ENCODE data around the gene TAX1BP3.

The TAX1BP3 gene

DNA sequence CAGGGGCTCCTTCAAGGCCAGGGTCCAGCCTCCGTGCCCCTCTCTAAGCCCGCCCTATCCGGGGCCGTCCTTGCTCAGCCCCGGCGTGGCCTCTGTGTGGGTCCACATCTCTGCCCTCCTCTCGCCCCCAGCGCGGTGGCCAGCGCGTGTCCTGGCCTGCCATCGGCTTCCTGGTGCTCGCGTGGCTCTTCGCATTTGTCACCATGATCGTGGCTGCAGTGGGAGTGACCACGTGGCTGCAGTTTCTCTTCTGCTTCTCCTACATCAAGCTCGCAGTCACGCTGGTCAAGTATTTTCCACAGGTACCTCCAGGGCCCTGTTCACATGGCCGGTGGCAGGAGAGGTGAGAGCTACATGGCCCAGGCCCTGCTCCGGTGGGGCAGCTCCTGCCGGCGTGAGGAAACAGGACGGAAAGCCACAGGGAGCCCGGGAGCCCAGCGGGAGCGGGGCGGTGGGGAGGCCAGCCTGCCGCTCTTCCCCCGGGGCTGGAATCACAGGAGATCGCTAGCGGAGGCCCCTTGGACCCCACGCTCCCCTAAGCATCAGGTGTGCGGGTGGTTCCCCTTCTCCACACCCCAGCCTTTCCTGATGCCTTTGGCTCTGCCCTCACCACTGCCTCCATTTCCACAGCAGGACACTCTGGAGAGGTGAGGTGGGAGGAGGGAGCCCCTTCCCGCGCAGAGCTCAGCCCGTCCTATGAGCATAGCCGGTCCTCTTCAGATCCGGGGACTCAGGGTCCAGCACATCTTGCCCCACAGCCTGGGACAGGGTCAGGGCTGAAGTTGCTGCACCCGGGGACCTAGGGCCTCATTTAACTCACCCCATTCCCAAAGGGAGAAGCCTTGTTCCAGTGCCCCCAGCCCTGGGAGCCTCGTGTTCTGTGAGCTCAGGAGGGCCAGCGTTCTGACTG is 10.2 kb downstream of the TAX1BP3 start:
- FAIRE-seq = no peak

DNA sequence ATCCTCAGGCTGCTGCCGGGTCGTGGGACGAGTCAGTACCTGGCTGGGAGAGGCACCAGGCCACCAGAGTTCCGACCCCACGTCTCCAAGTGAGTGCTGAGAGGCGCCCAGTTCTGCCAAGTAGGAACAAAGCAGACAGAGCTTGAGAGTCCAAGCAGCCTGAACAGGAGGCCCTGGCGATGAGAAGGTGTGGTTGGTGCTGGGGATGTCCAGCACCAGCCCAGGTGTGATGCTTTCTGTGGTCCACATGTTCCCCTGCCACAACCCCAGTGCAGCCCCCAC is 10.8 kb downstream of the TAX1BP3 start:
- FAIRE-seq = no peak

DNA sequence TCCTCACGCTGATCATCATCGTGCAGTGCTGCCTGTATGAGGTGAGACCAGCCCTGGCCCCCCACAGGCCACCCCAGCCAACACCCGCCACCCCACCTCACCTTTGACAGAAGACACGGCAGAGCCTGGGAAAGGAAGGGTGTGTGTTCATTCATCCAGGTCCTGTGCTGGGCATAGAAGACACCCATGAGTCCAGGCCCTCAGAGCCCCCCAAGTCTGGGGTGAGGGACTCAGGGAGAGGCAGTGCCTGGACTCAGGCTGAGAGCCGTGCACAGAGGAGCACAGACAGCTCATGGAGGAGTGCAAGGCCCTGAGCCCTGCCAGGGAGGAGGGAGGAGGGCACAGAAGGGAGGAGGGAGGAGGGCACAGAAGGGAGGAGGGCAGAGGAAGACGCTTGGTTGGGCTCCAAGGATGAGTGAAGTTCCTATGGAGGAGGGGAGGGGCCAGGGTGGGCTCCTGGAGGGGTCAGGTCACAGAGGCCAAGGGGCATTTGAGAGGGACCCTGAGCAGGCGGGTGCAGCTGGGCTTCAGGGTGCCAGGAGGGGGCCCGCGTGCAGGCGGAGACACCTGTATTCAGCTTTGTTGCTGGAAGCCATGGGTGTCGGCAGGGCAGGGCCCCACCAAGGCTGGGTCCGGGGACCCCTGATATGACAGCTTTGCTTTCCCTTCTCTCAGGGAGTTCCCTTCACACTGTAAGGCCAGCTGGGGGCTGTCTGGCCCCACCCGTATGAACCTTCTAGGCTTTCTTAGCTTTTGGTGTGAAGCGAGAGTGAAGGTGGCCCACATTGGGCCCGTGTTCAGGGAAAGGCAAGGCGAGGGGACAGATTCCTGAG is 11.4 kb downstream of the TAX1BP3 start:
- FAIRE-seq = no peak

DNA sequence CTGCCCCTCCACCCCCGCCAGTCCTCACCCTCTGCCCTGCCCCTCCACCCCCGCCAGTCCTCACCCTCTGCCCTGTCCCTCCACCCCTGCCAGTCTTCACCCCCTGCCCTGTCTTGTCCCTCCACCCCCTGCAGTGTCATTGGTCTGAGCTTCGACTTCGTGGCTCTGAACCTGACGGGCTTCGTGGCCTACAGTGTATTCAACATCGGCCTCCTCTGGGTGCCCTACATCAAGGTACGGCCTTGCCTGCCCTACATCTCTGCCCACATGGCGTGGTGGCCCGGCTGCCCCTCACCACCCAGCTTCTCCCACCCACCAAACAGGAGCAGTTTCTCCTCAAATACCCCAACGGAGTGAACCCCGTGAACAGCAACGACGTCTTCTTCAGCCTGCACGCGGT is 12.0 kb downstream of the TAX1BP3 start:
- FAIRE-seq = no peak

DNA sequence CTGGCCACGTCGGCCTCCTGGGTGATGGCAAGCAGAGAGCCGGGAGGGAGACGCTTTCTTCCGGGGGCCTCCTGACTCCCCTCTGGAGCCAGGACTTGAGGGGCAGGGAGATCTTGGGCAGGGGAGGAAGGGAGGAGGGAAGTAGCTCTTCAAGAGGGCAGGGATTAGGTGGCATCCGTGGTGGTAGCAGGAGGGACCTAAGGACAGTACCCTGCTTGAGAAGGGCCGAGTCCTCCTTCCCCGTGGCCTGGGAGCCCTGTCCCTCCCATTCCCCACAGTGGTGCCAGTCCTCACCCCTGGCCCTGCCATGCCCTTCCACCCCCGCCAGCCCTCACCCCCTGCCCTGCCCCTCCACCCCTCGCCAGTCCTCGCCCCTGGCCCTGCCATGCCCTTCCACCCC is 12.6 kb downstream of the TAX1BP3 start:
- FAIRE-seq = no peak

DNA sequence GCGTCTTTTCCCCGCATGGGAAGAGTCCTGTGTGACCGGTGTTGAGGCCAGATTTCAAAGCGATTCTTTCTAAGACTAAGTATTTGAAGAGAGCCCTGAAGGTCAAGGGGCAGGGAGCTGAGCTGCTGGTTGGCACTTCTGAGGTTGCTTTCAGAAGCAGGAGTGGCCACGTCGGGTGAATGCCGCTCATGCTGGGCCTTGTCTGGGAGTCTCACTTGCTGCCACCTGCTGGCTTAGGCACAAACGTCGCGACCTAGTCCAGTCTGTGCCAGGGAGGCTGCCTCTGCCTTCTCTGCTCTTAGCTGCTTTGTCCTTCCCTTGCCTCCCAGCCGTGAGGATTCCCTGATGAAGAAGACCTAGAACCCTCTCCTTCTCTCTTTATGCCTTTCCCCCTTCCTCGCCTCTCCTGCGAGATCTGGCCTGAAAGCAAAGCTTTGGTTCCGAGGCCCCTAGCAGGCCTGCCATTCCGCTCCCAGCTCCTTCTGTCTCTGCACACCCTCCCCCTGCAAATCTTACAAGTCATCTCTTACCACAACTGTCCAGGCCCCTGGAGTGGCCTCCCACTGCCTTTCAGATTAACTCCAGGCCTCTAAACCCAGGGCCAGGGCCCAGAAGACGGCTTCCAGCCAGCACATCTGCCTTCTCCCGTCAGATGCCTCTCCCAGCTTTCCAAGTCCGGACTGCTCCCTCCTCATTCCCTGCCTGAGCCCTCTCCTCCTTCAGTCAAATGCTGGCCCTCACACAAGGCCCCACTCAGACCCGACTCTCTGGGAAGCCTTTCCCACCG is 20.4 kb downstream of the TAX1BP3 start:
- FAIRE-seq = no peak

DNA sequence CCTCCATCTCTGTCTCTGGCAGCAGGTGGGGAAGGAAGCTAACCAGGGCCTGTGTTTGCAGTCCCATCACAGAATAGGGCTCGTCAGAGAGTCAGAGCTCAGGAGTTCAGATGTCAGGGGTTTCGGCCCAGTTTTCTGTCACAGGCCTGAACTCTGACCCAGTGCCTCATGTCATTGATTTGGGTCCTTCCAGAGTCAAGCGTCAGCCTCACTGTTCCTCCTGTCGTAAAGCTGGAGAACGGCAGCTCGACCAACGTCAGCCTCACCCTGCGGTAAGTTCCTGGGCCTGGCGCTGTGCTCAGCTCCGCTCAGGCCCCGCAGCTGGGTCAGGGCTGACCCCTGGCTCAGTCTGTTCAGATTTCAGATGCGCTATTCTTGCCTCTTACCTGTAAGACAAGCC is 21.1 kb downstream of the TAX1BP3 start:
- FAIRE-seq = no peak

DNA sequence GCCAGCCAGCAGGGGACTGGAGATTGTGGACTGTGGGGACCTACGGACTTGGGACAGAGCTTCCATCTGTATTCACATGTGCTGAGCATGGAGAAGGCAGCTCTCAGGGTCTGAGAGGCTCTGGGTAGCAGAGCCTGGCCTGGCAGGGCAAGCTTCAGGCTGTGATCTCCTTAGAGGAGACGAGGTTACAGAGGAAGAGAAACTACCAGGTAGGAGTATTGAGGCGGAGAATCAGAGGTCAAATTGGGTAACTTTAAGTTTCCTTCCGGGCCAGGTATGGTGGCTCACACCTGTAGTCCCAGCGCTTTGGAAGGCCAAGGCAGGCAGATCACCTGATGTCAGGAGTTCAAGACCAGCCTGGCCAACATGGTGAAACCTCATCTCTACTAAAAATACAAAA is 23.1 kb downstream of the TAX1BP3 start:
- FAIRE-seq = no peak

DNA sequence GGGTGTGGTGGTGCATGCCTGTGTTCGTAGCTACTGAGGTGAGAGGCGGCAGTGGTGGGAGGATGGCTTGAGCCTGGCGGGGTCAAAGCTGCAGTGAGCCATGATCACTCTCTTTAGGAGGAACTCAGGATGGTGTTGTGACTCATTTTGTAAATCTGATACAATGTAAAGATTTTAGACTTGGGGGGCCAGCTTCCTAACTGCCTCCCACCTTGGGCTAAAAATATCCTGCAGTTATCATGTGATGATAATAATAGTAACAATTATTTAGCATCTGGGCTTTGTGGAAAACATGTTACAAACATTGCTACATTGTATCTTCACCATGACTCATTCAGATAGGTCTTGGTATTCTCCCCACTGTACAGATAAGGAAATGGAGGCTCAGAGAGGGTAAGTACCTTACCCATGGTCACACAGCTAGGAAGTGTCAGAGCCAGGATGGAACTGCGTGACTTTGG is 24.5 kb downstream of the TAX1BP3 start:
- FAIRE-seq = no peak

DNA sequence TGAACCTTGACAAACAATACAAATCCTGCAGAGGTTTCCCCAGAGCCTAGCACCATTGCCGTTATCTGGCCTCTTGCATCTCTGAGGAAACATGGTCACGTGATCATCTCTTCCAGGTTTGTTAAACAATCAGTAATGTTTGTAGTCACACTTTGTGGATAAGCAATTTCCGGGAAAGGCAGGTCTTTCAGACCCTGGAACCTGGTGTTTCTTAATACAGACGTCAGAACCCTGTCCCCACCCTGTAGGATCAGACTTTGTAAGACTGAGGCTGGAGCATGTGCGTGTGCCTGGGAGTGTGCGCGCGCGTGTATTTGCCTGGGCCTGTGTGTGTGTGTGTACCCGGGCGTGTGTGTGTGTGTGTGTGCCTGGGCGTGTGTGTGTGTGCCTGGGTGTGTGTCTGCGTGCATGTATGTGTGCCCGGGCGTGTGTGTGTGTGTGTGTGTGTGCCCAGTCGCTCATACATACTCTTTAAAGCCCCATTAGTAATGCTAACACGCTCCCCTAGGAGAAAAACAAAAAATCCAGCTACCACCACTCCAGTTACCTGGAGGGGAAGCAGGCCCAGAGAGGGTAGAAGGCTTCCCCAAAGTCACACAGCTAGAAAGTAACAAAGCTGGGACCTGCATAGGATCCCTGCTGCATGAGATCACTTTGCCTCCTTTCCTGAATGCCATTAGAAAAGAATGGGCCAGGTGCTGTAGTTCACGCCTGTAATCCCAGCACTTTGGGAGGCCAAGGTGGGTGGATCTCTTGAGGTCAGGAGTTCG is 26.5 kb downstream of the TAX1BP3 start:
- no peak for FAIRE-seq

DNA sequence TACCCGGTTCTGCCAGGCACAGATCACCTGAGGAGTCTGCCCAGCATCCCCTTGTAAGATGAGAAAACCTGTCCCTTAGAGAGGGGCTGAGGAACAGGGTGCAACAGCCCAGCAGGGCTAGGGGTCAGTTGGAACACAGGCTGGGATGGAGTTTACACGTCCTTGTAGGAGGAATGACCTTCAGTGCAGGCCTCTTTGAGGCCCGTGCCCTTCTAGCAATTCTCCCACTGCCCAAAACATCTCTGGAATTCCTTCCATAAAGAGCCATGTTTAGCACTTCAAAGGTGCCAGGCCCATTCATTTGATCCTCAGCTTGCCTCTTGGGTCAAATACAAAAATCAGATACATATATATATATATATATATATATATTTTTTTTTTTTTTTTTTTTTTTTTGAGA is 27.4 kb downstream of the TAX1BP3 start:
- FAIRE-seq = no peak

DNA sequence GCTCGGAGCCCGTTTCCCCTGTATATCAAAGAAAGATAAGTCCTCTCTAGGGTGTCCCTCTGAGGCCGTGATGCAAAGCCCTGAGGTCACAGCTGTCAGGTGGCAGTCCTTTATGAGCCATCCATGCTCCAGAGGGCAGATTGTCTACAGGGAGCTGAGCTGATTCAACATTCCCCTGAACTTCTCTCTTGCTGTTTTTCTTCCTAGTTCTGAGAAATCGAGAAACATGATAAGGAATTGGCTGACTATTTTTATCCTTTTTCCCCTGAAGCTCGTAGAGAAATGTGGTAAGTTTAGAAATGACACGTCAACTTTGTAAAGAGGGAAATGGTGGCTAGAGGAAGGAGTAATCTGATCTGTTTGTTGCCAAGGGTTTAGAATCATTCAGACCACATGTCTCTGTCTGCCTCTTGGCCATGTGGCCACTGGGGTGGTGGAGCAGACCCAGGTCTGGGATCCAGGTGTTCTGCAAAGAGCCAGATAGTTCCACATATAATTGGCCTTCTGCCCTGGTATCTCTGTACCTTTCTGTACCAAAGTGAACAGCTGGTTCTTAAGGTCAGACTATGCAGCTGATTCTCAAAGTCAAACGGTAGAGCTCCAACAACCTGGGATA is 28.3 kb downstream of the TAX1BP3 start:
- FAIRE-seq = no peak

DNA sequence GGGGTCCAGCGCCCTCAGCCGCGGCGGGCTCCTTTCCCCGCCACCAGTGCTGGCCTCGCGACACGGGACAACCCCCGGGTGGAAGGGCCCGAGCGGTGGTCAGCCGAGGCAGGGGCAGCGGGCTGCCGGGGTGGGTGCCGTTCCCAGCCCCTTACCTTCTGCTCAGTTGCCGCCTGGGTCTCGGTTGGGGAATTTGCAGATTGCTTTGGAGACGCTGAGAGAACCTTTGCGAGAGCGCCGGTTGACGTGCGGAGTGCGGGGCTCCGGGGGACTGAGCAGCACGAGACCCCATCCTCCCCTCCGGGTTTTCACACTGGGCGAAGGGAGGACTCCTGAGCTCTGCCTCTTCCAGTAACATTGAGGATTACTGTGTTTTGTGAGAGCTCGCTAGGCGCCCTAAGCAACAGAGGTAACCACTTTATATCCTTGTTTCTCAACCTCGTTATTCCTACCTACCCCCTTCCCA is 31.4 kb downstream of the TAX1BP3 start:
- FAIRE-seq = no peak

DNA sequence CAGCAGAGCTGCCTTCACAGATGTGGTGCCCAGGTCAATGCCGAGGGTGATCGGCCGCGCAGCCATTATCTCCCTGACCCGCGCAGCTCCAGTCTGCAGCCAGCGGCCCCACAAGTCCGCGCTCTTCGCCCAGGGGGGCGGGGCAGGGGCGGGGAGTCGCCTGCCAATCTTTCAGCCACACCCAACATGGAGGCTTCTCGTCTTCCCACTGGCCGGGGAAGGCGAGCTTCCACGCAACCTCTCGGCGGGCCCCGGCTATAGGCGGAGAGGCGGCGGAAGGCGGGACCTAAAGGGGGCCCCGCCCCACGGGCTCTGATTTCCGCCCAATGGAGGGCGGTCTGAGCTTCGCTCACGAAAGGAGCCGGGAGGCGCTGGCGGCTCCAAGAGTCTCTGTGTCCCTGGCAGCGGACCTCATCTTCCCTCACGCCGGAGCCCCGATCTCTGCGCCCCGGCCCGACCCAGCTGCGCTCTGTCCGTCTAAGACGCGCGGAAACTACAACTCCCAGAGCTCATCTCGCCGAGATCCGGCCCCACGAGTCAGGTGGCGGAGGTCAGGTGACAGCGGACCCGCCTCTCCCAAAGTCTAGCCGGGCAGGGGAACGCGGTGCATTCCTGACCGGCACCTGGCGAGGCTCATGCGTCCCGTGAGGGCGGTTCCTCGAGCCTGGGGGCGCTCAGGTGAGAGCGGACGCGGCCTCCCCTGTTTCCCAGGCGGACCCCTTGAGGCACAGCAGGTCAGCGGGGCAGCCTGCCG is 32.0 kb downstream of the TAX1BP3 start, which contains the start of the genes CTNS and SHPK:
TSS of gene CTNS (plus strand) at position 607 of the 754 bp plus-strand sequence. CDS start 3,447 bp downstream, outside the sequence.
TSS of gene SHPK (minus strand) at position 97 of the 754 bp plus-strand sequence. CDS start at position 66, 31 bp downstream.
- peak; percentile 97 for FAIRE-seq

DNA sequence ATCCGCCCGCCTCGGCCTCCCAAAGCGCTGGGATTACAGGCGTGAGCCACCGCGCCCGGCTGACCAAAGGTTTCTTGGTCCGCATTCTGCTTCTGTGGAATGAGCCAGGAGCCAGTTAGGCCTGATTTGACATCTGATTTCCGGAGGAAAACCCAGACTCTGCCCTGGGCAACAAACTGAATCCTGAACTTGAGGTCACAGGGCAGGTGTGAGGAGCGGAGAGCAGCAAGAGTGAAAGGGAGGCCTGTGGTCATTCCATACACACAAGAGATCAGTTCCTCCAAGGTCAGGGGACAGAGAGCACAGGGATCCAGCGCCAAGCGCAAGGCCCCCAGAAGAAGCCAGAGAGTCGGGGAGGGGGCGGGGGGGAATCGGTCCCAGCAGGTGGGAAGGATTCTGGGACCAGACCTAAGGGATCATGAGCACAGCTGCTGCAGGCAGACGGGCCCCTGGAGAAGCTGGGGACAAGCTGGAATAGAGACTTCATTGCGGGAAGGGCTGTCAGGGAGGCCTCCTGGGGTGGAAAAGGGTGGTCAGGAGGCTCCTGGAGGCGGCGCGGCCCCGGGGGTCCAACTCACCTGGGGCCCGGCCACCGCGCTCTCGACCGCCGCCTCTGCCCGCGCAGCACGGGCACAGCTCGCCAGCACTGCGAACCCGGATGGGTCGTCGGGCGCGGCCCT is 32.8 kb downstream of the TAX1BP3 start:
- no peak for FAIRE-seq

DNA sequence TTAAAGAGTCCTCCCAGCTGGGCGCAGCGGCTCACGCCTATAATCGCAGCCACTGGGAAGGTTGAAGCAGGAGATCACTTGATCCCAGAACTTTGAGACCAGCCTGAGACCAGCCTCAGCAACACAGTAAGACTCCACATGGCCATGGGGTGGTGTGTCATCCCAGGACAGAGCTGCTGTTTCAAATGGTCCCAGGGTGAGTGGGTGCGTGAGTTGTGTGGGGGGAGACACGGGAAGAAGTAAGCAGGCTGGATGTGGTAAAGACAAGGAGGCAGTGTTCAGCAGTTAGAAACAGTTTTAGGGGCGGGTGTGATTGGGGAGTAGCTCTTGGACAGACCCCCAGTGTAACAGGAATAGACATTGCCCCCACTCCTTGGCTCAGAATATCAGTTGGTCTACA is 36.1 kb downstream of the TAX1BP3 start:
- FAIRE-seq = no peak

DNA sequence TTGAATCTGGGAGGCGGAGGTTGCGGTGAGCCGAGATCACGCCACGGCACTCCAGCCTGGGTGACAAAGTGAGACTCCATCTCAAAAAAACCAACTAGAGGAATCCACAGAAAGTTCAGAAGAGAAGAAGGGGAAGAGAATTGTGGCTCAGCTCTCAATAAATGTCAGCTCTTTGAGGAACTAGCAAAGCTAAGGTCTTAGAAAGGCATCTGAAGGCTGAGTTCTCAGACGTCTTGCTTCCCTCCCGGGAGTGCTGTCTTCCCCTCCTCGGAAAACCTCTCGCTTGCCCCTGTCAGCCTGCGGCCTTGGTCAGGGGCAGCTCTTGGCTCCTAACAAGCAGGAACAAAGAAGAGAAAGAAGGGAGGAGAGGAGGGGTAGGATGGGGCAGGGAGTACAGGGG is 37.6 kb downstream of the TAX1BP3 start:
- no peak for FAIRE-seq

DNA sequence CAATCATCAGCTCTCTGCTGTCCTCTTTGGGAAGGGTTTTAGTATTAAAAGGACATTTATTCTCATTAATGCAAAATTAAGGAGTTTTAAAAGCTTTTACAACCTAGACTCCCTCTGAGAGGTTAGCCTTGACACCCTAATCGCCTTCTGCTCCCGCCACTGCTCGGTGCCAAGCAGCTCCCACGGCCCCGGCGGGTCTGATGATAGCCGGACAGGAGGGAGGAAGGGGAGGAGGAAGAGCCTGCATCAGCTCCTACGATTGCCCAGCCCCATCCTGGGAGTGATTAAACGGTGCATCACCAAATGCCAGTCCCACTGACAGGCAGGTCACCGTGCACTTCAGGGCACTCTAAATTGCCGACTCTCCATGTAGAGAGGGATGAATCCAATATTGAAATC is 40.6 kb downstream of the TAX1BP3 start:
- no peak for FAIRE-seq

DNA sequence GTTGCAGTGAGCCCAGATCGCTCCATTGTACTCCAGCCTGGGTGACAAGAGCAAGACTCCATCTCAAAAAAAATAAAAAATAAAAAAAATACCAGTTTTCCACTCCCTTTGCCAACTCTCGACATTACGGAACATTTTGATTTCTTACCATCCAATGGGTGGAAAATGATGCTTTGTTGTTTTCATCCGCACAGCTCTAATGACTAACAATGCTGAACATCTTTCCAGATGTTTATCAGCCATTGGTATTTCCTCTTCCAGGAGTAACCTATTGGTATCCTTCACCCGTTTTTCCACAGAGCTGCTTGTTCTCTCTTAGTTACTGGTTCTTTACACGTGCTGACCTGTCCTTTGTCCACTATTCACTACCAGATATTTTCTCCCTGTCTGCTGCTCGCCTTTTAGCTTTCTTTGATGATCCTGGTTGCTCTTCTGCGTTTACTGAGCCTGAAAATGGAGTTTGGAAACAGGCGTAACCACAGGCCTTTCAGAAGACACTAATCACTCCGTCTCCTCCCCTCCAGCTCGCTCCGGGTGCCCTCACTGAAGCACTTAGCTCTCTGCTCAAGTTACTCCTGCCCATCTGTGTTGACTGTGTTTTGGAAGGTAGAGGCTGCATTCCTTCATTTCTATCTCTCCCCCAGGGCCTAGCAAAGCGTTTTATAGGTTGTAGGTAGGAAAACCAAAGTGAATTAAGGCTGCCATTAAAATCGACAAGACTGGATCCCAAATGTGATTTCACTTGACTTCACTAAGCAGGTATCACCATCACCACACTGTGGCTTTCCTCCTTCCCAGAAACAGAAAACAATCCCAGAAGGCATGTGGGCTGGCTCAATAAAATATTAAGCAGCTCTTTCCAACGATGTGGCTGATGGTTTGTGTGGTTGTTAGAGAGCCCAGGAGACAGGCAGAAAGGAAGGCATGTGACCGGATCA is 41.3 kb downstream of the TAX1BP3 start:
- no peak for FAIRE-seq
